Right cardiac atrium (tissue), 5 donors: ENCODE data around the gene TOMM40. TPM values are rescaled to one million over a fixed set of nuclear protein-coding genes. Genes with fewer than 3 reads are reported as not detected.
A peak's percentile ranks its signal among the peaks of the same experiment; 100 is the strongest.
"Not testable (repeated sequence)": the region's sequence is repeated elsewhere in the genome, so short reads cannot be mapped to it uniquely, and the experiment has no call there.

Source experiments
- ATAC-seq, 2 donors: fragments of 200-7000 bp; cut with Tn5 transposase; one replicate each; pipeline versions ENCODE4 v1.8.0 to v1.9.1; 2020; ENCODE audit warnings: moderate library complexity in 2 of 2, mild to moderate bottlenecking in 1 of 2
- DNase-seq, 3 donors: peaks; one replicate each; pipeline ENCODE4 v3.0.0-alpha.2; 2020
- H3K27ac ChIP-seq: one replicate; pipeline ENCODE4 v1.5.1; 2013; ENCODE audit warnings: mild to moderate bottlenecking, low read length, control low read depth, moderate library complexity
- H3K27me3 ChIP-seq: one replicate; pipeline ENCODE4 v1.6.1; 2013; ENCODE audit not compliant: control insufficient read depth, insufficient read depth
- H3K4me1 ChIP-seq: one replicate; pipeline ENCODE4 v1.6.1; 2013; ENCODE audit warnings: low read length; ENCODE audit not compliant: control insufficient read depth, insufficient read depth
- H3K4me3 ChIP-seq: one replicate; pipeline ENCODE4 v1.5.1; 2013; ENCODE audit warnings: low read length, control low read depth
- H3K9me3 ChIP-seq: one replicate; pipeline ENCODE4 v1.6.1; 2013; ENCODE audit warnings: low read length; ENCODE audit not compliant: control insufficient read depth
- WGBS: extraction: QIAGEN DNeasy Blood & Tissue Kit; methylation state at CpG from one replicate; pipeline ENCODE4 v1.1.7; 2013; 5-methylcytosine and 5-hydroxymethylcytosine counted together
- intact Hi-C, 4 donors: fragments of 100-400 bp; cut with DNase I; formaldehyde crosslinking; loops; one replicate each; pipeline versions ENCODE4 v1.11.0 to v1.14.0; 2022 to 2023
- polyA plus RNA-seq: library from polyadenylated mRNA; stranded (reverse); fragments of 200-250 nt; gene quantifications from one replicate; pipeline ENCODE4 v1.2.3, GENCODE V29; 2013
- total RNA-seq, 4 donors: library from RNA; stranded (reverse); fragmentation: NEBNext Ultra II Directional; extraction: Animal tissue kit (Norgen Biotek cat#: 25700); gene quantifications; one replicate each; pipeline ENCODE4 v1.2.1, GENCODE V29; 2021
- donor health status: healthy with polysubstance abuse.
- donor health status: DM: no; HTN: yes; CAD: no.
- donor health status: DM: no; HTN: no; CAD: no.
- donor health status: DM: no; HTN: yes; CAD: no; lungs with severe emphysema.
- donor health status: DM: yes; HTN: yes; CAD: no.

TOMM40 gene
- total and polyA plus RNA-seq, 5 donors = 36.7 to 51.4 (median 46.5) TPM

DNA sequence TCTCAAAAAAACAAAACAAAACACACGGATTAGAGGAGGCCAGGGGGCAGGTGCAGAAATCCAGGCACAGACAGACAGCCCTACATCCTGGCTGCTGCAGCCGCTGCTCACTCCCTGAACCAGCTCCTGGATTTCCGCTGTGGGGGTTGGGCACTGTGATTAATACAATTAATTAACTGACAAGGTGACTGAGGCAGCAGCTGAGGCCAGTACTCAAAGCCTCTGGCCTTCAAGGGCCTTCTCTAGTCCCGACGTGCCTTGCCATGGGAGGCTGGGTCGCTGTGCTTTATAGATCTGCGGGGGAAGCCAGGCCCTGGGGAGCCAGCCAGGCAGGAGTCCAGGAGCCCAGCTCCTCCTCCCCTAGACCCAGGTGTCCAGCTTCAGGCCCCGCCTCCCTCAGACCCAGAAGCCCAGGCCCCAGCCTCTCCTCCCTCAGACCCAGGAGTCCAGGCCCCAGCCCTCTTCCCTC lies 40.4 kb upstream of the TOMM40 start:
- Histone ChIP-seq H3K27ac (peak overlapping the region; percentile 19), H3K4me1 (peaks cover 10% of the 10 kb centered on the region), H3K9me3 (no peaks in the 10 kb centered on the region), H3K27me3 (no peaks in the 10 kb centered on the region), H3K4me3 (no peak overlapping the region)
- DNase-seq = peak; percentile 28 to 71 (median 68)
- ATAC-seq = no peak
- intact Hi-C loops = no loop called here
- 52% methylated on average over 8 of the region's 8 CpGs for WGBS

DNA sequence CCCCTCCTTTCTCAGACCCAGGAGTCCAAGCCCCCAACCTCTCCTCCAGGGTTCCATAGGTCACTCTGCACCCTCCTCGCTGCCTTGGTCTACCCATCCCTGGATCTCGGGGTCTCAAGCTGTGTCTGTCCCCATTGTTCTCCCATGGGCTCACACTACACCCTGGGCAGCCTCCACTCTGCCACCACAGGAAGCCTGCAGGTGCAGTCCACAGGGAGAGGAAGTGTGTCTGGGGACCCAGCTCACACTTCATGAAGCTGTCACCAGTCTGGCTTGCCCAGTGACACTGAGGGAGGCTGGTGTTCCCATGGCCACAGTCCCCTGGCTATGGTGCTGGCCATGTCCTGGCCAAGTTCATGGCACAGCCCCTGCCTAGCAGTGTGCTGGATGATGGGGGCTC lies 39.6 kb upstream of the TOMM40 start:
- WGBS = 73% methylated on average over 2 of the region's 2 CpGs
- peaks cover 10% of the 10 kb centered on the region for H3K4me1 ChIP-seq
- H3K27ac ChIP-seq = no peak overlapping the region
- no peaks in the 10 kb centered on the region for H3K27me3 ChIP-seq
- ATAC-seq (no peak), DNase-seq (peak; percentile 16 to 50 (median 43))
- intact Hi-C loops = no loop called here
- no peak overlapping the region for H3K4me3 ChIP-seq
- H3K9me3 ChIP-seq = no peaks in the 10 kb centered on the region

DNA sequence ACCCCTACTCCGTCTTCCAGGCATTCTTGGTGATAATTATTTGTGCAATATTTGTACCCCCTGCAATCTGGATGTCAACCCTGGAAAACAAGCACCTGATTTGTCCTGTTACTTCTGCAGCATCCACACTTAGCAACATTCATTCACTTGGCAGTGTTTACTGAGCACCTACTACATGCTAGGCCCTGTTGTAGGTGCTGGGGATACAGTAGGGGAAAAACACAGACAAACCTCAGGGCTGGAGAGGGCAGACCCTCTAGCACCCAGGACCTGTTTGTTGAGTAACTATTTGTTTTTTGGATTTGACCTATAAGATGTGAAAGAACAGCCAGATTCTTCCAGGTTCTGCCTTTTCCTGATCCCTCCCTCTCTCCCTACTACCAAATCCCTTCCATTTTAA lies 35.4 kb upstream of the TOMM40 start:
- Histone ChIP-seq H3K9me3 (no peaks in the 10 kb centered on the region), H3K4me3 (no peak overlapping the region), H3K27me3 (no peaks in the 10 kb centered on the region), H3K27ac (no peak overlapping the region), H3K4me1 (peaks cover 5% of the 10 kb centered on the region)
- intact Hi-C loops = no loop called here
- no peak for ATAC-seq
- WGBS = 97% methylated on average over 1 of the region's 1 CpG
- no peak for DNase-seq

DNA sequence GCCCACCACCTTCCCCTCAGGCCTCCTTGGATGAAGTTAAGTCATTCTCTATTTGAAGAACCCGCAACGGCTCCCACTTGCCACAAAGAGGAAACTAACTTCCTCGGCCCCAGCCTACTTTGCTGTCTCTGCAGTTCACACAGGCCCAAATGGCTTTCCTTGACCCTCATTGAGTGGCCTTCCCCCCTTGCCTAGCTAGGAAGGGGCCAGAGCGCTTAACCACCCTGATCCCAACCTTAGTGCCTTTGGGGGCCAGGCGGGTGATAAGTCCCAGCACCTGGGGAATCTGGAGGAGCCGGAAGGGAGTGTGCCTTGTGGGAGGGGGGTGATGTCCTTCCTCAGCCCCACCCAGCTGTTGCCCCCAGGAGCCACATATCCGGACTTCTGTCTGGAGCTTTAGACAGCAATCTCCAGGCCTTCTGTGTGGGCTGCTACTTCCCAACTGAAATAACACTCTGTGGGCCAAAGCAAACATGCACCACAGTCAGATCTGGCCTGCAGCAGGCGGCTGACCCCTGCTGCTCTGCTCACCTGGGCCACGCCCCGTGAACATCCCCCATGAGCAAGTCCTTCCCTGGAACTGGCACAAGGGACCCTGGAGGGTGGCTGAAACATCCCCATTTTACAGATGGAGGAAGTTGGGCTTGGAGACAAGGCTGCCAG lies 34.5 kb upstream of the TOMM40 start:
- DNase-seq (peak; percentile 43 to 72 (median 70)), ATAC-seq (peak; percentile 71 to 88)
- 47% methylated on average over 10 of the region's 10 CpGs for WGBS
- intact Hi-C loops = no loop called here
- H3K4me3 ChIP-seq = no peak overlapping the region
- peaks cover 3% of the 10 kb centered on the region for H3K4me1 ChIP-seq
- H3K27me3 ChIP-seq = no peaks in the 10 kb centered on the region
- H3K9me3 ChIP-seq = no peaks in the 10 kb centered on the region
- peak overlapping the region; percentile 40 for H3K27ac ChIP-seq

DNA sequence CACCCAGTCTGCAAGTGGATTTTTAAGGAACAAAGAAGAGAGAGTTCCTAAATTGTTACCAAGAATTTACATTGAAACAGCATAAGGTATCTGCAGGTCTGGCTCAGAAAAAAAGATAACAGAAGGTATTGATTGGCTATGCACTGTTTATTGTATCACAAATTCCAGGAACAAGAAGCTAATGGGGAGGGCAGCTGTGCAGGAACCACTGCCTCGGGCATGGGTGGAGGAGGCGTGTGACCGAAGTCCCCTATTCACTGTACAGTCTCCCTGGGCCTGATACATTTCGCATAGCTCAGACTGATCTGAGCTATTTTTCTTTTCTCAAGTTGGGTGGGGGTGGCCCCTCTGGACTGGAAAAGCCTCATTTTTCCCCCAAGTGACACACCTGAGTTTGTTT lies 33.2 kb upstream of the TOMM40 start:
- Histone ChIP-seq H3K4me3 (no peak overlapping the region), H3K27me3 (no peaks in the 10 kb centered on the region), H3K4me1 (peaks cover 3% of the 10 kb centered on the region), H3K9me3 (no peaks in the 10 kb centered on the region), H3K27ac (no peak overlapping the region)
- WGBS = 72% methylated on average over 4 of the region's 4 CpGs
- DNase-seq (no peak), ATAC-seq (no peak)
- intact Hi-C loops = no loop called here

DNA sequence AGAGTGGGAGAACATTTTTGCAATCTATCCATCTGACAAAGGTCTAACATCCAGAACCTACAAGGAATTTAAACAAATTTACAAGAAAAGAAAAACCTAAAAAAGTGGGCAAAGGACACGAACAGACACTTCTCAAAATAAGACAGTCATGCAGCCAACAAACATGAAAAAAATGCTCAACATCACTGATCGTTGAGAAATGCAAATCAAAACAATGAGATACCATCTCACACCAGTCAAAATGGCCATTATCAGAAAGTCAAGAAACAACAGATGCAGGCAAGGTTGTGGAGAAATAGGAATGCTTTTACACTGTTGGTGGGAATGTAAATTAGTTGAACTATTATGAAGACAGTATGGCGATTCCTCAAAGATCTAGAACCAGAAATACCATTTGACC lies 29.5 kb upstream of the TOMM40 start:
- ATAC-seq, intact Hi-C loops, H3K4me1 ChIP-seq, H3K27me3 ChIP-seq, H3K9me3 ChIP-seq, DNase-seq, H3K4me3 ChIP-seq, H3K27ac ChIP-seq: not testable (repeated sequence)
- WGBS = 81% methylated on average over 3 of the region's 3 CpGs

DNA sequence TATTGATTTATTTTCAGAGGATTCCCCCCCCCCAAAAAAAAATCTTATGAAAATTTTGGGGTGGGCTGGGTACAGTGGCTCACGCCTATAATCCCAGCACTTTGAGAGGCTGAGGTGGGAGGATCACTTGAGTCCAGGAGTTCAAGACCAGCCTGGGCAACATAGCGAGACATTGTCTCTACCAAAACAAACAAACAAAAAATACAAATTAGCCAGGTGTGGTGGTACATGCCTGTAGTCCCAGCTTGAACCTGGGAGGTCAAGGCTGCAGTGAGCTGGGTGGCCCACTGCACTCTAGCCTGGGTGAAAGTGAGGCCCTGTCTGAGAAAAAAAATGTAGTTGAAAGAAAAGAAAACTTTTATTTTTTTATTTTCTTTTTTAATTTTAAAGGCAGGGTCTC lies 27.1 kb upstream of the TOMM40 start:
- Histone ChIP-seq H3K9me3 (no peaks in the 10 kb centered on the region), H3K4me1 (peaks cover 3% of the 10 kb centered on the region), H3K4me3 (no peak overlapping the region), H3K27ac (no peak overlapping the region), H3K27me3 (no peaks in the 10 kb centered on the region)
- intact Hi-C loops = no loop called here
- peak in 1 of 3 donors; percentile 5 for DNase-seq
- ATAC-seq = no peak
- WGBS = 99% methylated on average over 2 of the region's 2 CpGs

DNA sequence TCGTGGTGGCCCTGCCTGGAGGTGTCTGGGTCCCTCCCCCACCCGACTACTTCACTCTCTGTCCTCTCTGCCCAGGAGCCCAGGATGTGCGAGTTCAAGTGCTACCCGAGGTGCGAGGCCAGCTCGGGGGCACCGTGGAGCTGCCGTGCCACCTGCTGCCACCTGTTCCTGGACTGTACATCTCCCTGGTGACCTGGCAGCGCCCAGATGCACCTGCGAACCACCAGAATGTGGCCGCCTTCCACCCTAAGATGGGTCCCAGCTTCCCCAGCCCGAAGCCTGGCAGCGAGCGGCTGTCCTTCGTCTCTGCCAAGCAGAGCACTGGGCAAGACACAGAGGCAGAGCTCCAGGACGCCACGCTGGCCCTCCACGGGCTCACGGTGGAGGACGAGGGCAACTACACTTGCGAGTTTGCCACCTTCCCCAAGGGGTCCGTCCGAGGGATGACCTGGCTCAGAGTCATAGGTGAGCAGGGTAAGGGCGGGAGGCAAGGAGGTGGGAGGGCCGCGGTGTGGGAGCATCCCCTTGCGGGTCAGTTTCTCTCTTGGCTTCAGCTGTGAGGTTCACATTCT lies 25.8 kb upstream of the TOMM40 start:
- no peak overlapping the region for H3K4me3 ChIP-seq
- intact Hi-C loops = no loop called here
- WGBS = 90% methylated on average over 27 of the region's 27 CpGs
- H3K27me3 ChIP-seq = no peaks in the 10 kb centered on the region
- H3K9me3 ChIP-seq = no peaks in the 10 kb centered on the region
- ATAC-seq = no peak
- no peak overlapping the region for H3K27ac ChIP-seq
- no peak for DNase-seq
- no peaks in the 10 kb centered on the region for H3K4me1 ChIP-seq

DNA sequence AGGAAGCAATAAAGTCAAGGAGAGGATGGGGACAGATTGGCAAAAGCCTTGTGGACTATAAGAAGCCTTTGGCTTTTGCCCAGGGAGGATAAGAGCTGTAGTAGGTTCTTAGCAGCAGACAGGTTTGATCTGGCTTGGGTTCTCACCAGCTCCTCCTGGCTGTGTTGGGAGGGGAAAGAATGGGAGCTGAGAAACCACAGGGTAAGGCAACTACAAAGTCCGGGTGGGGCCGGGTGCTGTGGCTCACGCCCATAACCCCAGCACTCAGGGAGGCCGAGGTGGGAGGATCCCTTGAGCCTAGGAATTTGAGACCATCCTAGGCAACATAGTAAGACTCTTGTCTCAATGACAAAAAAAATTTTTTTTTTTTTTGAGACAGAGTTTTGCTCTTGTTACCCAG lies 24.4 kb upstream of the TOMM40 start:
- ATAC-seq = no peak
- Histone ChIP-seq H3K4me1 (no peaks in the 10 kb centered on the region), H3K4me3 (no peak overlapping the region), H3K27me3 (no peaks in the 10 kb centered on the region), H3K27ac (peak overlapping the region; percentile 42), H3K9me3 (no peaks in the 10 kb centered on the region)
- DNase-seq = peak in 1 of 3 donors; percentile 16
- intact Hi-C loops = no loop called here
- 89% methylated on average over 4 of the region's 4 CpGs for WGBS

DNA sequence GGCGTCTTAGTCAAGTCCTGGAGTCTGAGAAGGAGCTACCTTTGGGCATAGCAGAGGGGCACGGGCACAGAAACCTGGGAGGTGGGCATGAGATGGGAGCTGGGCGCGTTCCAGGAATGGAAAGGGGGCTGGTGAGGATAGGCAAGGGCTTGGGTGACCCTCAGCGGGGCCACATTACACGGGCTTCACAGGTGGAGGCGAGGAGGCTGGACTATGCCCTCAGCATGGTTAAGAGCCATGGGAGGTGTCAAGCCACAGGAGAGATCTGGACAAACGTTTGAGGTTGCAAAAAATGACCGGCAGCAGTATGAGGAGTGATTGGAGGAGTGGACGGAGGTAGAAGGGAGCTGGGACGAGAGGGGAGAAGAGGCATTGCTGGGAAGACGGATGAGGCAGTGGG lies 23.5 kb upstream of the TOMM40 start:
- intact Hi-C loops = no loop called here
- Histone ChIP-seq H3K9me3 (no peaks in the 10 kb centered on the region), H3K27me3 (no peaks in the 10 kb centered on the region), H3K4me3 (no peak overlapping the region), H3K4me1 (no peaks in the 10 kb centered on the region), H3K27ac (no peak overlapping the region)
- DNase-seq (no peak), ATAC-seq (no peak)
- 86% methylated on average over 12 of the region's 12 CpGs for WGBS

DNA sequence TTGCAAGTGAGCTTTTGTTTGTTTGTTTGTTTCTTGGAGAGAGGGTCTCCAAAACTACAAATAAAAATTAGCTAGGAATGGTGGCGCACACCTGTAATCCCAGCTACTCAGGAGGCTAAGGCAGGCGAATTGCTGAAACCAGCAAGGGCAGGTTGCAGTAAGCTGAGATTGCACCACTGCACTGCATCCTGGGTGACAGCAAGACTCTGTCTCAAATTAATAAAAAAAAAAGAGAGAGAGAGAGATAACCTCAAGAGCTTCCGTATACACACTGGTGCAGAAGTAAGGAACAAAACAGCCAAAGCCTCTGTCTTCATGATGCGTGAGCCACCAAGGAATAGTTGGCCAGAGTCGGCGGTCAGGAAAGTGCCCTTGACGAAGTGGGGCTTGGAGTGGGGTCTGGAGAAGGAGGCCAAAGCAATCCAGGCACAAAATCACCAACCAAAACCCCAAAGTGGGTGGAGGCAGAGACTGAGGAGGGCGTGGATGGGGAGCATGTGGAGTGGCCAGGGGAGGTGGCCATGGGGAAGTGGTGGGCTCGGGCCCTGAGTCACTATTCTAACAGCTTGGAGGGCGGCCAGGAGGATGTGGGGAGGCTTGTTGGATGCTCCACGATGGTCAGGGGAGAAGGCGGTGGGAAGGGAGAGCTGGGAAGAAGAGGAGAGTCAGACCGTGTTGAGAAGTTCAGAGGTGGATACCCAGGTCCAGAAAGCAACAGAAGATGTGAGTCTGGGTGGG lies 21.2 kb upstream of the TOMM40 start:
- WGBS = 51% methylated on average over 13 of the region's 13 CpGs
- Histone ChIP-seq H3K27me3 (no peaks in the 10 kb centered on the region), H3K4me3 (no peak overlapping the region), H3K4me1 (no peaks in the 10 kb centered on the region), H3K9me3 (no peaks in the 10 kb centered on the region), H3K27ac (peak overlapping the region; percentile 77)
- peak; percentile 72 to 80 (median 80) for DNase-seq
- intact Hi-C loops = no loop called here
- ATAC-seq = peak; percentile 24 to 49
